Activated CD8-positive, alpha-beta memory T cell treated with anti-CD3 and anti-CD28 coated beads for 36 hours (primary cell): ENCODE data around the gene HIVEP1. TPM values are rescaled to one million over a fixed set of nuclear protein-coding genes. Genes with fewer than 3 reads are reported as not detected.

ENCODE experiments used
- CTCF ChIA-PET: fragments of 350-600 bp; sonication (Branson Sonifier 250); formaldehyde crosslinking; loops from one replicate; lab custom pipeline; 2021; ENCODE audit warnings: antibody characterized with exemption; lab: Charles Lee
- POLR2A ChIA-PET: fragments of 350-600 bp; sonication (Branson Sonifier 250); formaldehyde crosslinking; loops from one replicate; lab custom pipeline; 2021; ENCODE audit warnings: antibody characterized with exemption; lab: Charles Lee
- total RNA-seq, 2 experiments: library from RNA; stranded (reverse); gene quantifications; one replicate each; pipeline ENCODE4 v1.2.3, GENCODE V29; 2021

Gene HIVEP1
- total RNA-seq, 2 experiments from 2014 or later: 32.1 to 32.4 TPM

DNA sequence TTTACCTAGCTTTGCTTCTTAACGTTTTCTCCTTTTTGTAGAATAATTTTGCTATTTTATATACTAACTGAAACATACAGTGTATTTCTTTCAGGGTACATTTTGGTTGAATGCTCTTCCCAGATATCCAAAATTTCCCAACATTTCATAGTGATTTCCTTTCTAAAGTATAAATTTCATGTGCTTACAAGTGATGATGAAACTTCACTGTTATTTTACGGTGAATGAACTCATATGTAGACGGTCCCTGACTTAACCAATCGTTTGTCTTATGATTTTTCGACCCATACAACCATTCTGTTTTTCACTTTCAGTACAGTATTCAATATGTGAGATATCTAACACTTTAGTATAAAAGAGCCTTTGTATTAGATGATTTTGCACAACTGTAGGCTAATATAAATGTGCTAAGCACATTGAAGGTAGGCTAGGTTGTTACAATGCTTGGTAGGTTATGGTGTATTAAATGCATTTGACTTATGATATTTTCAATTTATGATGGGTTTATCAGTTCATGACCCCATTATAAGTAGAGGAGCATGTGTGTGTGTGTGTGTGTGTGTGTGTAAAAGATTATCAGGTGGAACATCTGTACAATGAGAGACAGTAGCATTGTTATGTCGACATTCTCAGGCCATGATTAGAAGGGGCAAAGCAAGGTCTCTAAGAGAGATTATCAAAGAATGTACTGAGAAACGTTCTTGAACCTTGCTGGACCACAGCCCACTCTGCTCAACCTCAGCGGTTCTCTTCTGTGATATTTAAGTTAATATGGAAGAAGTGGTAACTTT lies 20.9 kb downstream of the HIVEP1 start:
- CTCF ChIA-PET: no interaction called here
- POLR2A ChIA-PET: no interaction called here

DNA sequence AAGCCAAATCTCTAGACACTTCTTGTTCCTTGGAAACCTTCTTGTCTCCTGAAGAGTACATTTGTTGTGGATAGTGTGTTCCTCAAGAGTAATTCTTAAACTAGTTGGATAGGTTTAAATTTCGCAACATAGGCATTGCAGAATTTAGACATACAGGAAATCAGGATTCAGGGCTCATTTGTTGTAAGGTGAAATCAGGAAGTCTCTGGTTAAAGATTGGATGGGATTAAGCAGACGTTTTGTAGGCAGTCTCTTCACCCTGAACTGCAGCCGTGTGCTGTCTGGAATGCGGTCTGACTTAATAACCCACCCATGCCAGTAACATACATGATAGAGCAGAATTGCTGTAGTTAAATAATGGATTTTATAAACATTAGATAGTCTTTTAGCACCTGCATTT lies 21.7 kb downstream of the HIVEP1 start:
- POLR2A ChIA-PET: no interaction called here
- CTCF ChIA-PET: no interaction called here

DNA sequence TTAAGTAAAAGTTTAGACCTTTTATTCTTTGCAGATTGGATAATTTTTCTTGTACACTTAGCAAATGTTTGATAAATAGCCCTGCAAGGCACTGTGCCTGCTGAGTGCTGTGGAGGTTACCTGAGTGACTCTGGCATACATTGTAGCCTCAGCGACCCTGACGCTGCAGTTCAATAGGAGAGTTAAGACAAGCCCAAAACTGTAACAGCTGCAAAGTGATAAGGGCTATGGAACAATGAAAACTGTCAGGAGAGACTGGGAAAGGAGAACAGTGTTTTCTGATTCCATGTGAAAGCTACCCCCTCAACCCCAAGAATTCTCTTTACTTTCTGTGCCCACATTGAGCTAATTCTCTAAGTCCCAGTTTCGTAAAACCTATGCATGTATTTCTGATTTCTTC lies 22.2 kb downstream of the HIVEP1 start:
- ChIA-PET POLR2A (no interaction called here), CTCF (no interaction called here)

DNA sequence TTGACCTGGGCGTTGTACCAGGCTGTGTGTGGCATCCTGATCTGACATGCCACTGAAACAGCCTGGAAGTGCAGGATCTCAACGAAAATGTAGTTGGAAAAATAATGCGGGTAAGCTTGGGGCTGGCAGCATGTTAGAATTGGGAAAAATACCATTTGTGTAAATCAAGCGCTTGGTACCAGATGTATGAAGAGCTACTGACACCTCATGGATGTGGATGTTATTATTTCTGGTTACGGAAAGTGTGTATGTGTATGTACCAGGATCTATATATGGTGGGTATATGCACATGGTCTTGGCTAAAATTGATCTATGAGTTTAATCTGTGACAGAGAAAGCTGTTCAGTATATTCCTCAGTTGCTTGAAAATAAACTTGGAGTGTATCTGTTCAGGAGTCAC lies 22.7 kb downstream of the HIVEP1 start:
- POLR2A ChIA-PET: no interaction called here
- CTCF ChIA-PET: no interaction called here

DNA sequence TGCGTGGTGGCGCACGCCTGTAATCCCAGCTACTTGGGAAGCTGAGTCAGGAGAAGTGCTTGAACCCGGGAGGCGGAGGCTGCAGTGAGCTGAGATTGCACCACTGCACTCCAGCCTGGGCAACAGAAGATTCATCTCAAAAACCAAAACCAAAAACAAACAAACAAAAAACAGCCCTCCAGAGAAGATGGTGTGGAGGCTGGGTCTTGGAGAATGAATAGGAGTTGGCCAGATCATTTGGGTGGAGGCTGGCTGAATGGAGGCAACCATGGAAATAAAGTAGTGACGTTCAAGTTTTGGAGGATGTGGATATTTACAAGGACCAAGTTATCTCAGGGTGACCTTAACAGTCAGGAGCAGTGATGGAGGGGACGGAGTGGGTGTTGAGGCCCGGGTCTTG lies 24.7 kb downstream of the HIVEP1 start:
- ChIA-PET POLR2A (no interaction called here), CTCF (no interaction called here)

DNA sequence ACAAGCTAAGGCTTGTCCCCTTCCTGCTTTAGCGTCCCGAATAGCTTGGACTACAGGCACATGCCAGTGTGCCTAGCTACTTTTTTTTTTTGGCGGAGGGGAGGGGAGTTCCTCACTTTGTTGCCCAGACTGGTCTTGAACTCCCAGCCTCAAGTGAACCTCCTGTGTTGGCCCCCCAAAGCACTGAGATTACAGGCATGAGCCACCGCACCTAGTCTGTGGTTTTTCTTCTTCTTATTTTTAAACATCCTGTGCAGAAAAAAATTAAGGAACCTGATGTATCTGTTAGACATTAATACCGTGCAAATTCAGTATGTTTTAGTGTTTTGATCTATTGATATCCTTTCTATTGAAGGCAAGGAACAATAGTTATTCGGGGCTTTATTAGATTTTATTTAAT lies 25.7 kb downstream of the HIVEP1 start:
- CTCF ChIA-PET: no interaction called here
- POLR2A ChIA-PET: no interaction called here

DNA sequence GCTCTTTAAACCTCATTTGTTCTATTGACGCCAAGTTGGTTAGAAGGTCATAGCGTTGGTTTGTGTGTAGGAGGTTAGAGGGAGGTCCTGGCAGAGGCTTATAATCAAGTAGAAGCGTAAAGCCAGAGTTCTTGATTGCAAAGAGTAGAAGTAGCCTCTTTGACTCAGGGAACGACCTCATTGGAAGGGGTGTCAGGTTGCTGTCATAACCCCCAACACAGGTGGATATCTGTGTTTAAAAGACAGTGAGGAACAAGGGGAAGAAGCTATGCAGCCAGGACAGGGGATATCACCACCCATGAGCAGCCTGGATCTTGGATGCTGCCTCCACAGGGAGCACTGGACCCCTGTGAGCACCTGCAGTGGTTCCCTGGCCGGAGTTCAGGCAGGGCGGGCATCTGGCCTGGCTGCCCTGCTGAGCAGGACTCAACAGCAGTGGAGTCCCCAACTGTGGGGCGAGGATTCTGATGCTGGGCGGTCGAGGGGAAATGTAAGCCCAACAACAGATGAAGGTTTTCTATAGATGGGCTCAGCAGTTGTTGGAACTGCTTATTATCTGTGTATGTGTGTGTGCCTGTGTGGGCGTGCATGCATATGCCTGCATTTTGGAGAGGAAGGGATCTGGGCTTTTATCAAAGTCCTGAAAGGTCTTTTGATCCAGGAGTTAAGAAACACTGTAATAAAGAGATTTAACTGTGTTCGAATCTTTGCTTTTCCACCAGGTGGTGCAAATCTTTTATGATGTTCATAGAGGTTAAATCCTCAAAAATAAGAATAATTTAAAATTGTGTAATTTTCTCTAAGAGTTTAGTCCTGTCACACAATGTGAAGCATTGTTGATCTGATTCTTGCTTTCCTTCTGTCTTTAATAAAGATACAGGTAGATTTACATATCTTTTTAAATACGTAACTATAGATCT lies 27.7 kb downstream of the HIVEP1 start:
- ChIA-PET CTCF (no interaction called here), POLR2A (no interaction called here)

DNA sequence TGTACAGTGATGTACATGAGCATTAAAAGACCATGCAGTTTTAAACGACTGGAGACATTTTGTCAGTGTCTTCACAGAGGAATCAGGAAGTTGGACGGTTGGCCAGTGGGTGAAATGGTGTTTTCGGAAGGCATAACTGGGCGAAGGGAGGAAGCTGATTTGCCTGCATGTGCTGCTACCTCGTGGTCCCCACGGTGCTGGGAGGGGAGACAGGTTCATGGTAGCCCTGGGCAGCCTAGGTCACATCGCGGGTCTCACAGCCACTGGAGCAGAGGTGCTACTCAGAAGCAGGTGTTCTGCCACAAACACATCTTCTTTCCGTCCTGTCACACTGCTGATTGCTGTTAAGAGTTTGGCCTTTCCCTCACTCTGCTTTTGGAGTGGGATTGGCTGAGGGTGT lies 35.2 kb downstream of the HIVEP1 start:
- ChIA-PET CTCF (no interaction called here), POLR2A (no interaction called here)

DNA sequence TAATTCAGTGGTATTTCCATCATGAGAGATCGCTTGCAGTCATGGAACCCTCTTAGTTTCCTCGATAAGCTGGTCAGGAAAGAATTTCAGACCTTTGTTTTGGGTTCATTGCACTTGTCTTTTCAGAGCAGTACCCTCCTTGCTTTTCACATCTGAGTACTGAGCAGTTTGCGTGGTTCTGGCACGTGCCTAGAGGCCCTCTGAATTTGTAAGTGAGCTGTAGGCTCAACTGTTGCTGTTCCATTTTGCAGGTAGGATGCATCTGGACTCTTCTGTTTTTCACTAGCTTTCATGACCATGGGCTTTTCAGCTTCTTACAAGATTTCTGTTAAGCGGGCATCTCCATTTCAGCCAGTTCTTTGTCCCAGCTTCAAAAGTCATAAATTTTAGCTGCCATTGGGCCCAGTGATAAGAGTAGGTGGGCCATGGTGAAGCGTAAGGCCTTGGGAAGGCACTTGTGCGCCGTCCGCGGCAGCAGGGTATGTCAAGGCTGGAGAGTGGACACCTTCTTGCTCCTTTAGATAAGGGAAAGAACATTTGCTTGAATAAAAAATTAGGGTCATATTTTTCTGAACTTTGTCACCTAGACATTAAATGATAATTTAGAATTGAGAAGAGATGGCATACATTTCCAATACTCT lies 35.8 kb downstream of the HIVEP1 start:
- CTCF ChIA-PET: no interaction called here
- POLR2A ChIA-PET: no interaction called here

DNA sequence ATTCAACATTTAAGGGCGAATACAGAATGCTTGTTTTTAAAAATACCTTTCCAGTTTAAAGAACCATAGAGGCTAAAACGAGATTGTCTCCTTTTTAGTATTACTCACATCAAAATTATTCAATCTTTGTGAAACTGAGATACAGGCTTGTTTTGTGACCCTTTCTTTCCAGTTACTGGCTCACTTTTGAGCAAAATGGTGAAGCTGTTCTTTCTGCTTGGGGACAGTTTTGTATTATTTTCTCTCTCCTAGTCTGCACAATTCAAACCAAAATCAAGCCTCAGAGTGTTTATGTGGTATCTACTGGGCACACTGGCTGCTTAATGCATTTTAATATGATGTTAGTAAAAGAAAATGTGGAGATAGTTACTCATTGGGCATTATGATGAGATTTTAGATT lies 36.5 kb downstream of the HIVEP1 start:
- ChIA-PET POLR2A (no interaction called here), CTCF (no interaction called here)

DNA sequence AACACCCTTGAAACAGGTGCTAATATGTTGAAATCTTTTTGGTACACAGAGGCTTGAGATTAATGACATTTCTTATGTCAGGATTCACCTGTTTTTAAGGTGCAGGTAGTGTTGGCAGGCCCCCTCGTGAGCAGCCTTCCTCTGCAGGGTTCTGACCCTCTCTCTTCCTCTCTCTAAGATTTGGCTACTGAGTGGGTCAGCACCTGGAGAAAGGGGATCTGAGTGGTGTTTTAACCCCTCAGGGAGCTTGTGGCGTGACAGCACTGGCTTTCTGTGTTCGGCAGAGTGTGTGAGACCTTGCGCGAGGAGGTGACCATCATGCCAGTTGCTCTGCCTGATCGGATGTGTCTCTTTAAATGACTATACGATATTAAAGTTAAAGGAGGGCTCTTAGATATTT lies 37.1 kb downstream of the HIVEP1 start:
- ChIA-PET CTCF (no interaction called here), POLR2A (no interaction called here)

DNA sequence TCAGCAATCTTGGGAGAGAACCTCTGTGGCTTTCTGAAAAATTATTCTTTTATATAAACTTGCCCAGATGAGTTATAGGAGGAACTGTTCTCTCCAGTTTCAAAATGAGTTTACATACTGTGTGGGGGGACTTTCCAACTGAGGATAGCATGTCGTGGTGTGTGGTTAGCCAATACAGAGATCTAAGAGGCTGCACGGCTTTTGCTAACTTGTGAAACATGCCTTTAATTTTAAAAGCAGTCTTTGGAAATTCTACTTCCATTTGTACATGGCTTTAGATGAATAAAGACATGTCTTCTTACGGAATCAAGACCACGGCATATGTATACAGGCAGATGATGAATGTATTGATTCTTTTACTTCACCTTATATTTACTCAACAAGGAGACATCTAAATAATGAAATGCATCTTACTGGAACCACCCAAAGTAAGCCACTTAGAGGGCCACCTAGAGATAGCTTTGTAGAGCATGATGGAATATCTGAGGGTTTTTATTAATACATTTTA lies 39.8 kb downstream of the HIVEP1 start:
- CTCF ChIA-PET: interaction anchor here (0.8 kb wide), 1 partner anchor 15 kb away, joined by 3 read pairs; no protein-coding TSS in a partner anchor
- POLR2A ChIA-PET: no interaction called here

DNA sequence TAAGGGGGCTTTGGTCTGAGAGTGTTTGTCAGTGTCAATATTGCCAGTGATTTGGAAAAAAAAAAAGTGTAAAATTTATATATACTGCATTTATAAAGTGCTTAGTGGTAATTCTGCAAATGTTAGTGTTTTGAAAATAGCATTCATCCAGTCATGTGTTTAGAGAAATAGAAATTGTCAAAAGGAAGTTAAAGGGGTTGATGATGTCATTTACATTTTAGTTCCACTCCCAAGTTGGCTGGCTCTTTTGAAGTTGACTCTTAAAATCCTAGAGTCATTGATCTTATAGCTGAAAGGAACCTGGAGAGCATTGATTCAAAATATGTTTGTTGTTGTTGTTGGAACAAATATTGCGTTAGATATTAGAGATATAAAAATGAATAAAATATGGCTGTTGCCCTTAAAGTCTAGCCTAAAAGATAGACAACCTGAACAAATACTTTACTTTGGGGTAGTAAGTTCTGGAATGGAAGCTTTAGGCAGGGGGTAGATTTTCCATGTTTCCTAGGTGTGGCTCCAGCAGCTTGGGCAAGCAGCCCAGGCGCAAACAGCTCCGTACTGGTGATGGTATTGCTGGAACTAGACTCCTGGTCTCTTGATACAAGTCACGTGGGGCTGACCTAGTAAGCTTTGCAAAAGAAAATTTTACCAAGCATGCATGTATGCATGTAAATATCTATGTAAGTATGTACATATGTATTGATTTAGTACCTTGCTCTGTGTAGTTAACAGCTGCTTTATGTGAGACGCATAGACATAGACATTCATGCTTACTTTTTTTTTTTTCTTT lies 46.3 kb downstream of the HIVEP1 start:
- CTCF ChIA-PET: interaction anchor here (0.7 kb wide), 1 partner anchor 344 kb away, joined by 3 read pairs; no protein-coding TSS in a partner anchor
- POLR2A ChIA-PET: no interaction called here

DNA sequence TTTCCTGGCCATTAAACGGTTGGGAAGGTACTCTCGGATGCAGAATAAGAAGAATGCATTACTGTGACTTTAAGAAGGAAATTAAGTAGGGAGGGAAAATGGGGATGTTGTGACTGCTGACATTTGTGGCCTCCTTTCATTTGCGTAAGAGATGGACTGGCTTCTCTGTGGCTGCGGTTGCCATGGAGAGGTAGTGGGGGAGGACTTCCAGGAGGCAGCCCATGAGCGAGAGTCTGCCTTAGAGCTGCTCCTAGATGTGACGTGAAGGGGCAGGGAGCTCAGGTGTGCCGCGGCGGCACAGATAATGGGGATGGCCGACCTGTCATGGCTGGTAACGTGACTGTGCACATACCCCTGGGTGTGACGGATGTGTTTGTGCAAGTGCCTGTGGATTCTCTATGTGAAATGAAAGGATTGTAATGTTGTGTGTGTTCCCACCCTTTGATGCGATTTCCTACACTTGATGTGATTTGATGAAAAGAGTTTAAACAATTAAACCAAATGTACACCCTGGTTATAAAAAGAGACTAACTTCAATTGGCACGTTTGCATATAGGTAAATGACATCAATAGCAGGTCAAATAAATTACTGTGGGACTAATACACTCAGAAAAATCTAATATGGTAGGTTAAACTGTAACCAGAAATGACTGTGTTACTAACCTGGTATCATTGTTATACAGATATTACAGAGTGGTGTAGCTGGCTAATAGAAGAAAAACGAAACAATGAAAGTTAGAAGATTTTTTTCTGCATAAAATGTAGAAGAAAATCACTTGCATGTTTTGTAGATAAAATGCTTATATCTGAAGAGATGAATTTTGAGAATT lies 48.9 kb downstream of the HIVEP1 start:
- ChIA-PET POLR2A (interaction anchor here (1.2 kb wide), 1 partner anchor 48 kb away, joined by 5 read pairs; the partner anchor contains the start of gene HIVEP1), CTCF (no interaction called here)

DNA sequence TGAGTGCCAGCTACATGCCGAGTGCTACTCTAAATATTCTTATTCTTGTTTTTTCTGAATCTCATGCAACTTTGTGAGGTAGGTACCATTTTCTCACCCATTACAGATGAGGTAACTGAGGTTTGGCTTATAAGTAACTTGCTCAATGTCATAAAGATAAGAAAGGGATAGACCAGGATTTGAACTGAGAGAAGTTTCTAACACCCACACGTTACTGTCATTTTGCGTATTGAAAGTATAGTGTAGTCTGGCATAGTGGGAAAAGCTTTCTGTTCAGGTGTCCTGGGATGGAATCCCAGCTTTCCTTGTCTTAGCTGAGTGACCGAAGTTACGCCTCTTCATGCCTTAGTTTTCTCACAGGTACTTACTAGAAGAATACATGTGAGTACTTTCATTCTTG lies 50.5 kb downstream of the HIVEP1 start:
- POLR2A ChIA-PET: no interaction called here

DNA sequence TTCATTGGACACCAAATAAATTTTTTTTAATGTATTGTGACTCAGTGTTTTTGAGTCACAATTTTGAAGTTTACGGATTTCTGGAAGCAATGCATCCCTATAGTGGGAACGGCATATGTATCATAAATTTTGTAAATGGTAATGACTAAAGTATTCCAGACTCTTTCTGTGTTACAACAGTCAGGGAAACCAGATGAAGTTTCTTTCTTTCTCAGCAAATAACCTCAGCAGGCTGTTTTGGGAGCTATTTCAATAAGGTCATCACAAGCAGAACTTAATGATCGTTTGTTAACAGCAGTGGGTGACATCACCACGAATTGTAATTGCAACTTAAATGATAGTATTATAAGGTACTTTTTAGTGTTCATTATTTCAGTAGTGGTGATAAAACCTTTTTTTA lies 52.0 kb downstream of the HIVEP1 start:
- CTCF ChIA-PET: no interaction called here
- POLR2A ChIA-PET: no interaction called here

More for the DNA sequence above, 50.5 kb downstream of the HIVEP1 start:
- CTCF ChIA-PET: no interaction called here

DNA sequence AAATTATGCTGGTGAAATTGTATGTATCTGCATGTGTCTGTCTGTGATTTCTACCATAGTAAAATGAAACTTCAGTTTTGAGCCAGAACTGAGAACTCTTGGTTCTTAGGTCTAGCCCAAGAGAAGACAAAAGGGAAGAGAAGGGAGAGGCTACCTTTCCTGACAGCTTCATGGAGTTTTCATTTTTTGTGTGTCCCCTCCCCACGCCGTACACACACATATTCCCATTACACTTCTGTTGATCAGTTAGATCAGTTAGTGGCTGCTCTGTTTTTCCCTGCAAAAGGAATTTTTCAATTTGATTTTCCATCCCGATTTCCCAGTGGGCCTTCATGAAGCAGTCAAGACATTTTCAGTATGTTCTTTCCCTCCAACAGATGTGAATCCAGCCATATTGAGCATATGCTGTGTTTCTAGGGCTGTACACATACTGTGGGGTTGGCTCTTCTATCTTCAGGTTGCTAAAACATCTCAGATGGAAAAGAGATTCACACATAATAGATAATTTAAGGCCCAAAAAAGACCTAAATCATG lies 52.5 kb downstream of the HIVEP1 start:
- POLR2A ChIA-PET: no interaction called here
- CTCF ChIA-PET: no interaction called here
